IMR-90 (cell line): ENCODE results near the gene ANG. TPM values are rescaled to one million over a fixed set of nuclear protein-coding genes. Genes with fewer than 3 reads are reported as not detected.

Experiments used
- ATAC-seq: fragments of 200-7000 bp; cut with Tn5 transposase; 2 replicates; pipeline ENCODE4 v1.9.1; 2020; ENCODE audit warnings: low read depth, mild to moderate bottlenecking, moderate library complexity
- BruUV-seq: library from RNA; stranded (reverse); fragments of 400-500 nt; replicated peaks from 2 replicates; lab custom pipeline; 2021; lab: Mats Ljungman, UMichigan
- CTCF ChIA-PET: fragments of 300-600 bp; formaldehyde crosslinking; extraction: SDS; loops from one replicate; lab custom pipeline; 2021; ENCODE audit warnings: antibody characterized with exemption; lab: Yijun Ruan, JAX
- POLR2A ChIA-PET: fragments of 300-600 bp; sonication (Branson Sonifier 250); formaldehyde crosslinking; loops from one replicate; lab custom pipeline; 2022; ENCODE audit warnings: antibody characterized with exemption; ENCODE audit not compliant: unreplicated experiment; lab: Charles Lee
- DNase-seq: peaks from one replicate; pipeline ENCODE4 v3.0.0; 2013
- H2AFZ ChIP-seq: replicated peaks from 2 replicates; pipeline ENCODE3; 2013; ENCODE audit warnings: low read length, mild to moderate bottlenecking; ENCODE audit not compliant: poor library complexity
- H2AK5ac ChIP-seq: 2 replicates; pipeline ENCODE4 v1.6.1; 2013; ENCODE audit warnings: low read depth, low read length, inconsistent platforms
- H2AK9ac ChIP-seq: replicated peaks from 2 replicates; pipeline ENCODE3; 2013; ENCODE audit warnings: mild to moderate bottlenecking, low read depth, low read length, moderate library complexity; ENCODE audit not compliant: poor library complexity
- H2BK120ac ChIP-seq: 2 replicates; pipeline ENCODE4 v1.6.1; 2013; ENCODE audit warnings: low read depth, low read length, inconsistent platforms
- H2BK15ac ChIP-seq: 3 replicates; pipeline ENCODE4 v1.6.1; 2013; ENCODE audit warnings: low read depth, low read length, inconsistent platforms
- H2BK20ac ChIP-seq: 2 replicates; pipeline ENCODE4 v1.6.1; 2013; ENCODE audit warnings: low read depth, mild to moderate bottlenecking, inconsistent platforms, low read length, moderate library complexity
- H2BK5ac ChIP-seq: 2 replicates; pipeline ENCODE4 v1.6.1; 2013; ENCODE audit warnings: mild to moderate bottlenecking, low read depth, low read length, inconsistent platforms; ENCODE audit not compliant: poor library complexity, severe bottlenecking
- H3K14ac ChIP-seq: replicated peaks from 2 replicates; pipeline ENCODE4 v1.6.1; 2013; ENCODE audit warnings: low read depth, low read length, inconsistent platforms
- H3K18ac ChIP-seq: 2 replicates; pipeline ENCODE4 v1.6.1; 2013; ENCODE audit warnings: low read depth, low read length, control low read depth
- H3K23ac ChIP-seq: 2 replicates; pipeline ENCODE4 v1.6.1; 2013; ENCODE audit warnings: low read depth, low read length, inconsistent platforms
- H3K27ac ChIP-seq: 2 replicates; pipeline ENCODE4 v1.5.1; 2013; ENCODE audit warnings: mild to moderate bottlenecking, control low read depth, low read length; ENCODE audit not compliant: insufficient read depth
- H3K27me3 ChIP-seq: 2 replicates; pipeline ENCODE4 v1.6.1; 2013; ENCODE audit warnings: low read length; ENCODE audit not compliant: control insufficient read depth, insufficient read depth
- H3K36me3 ChIP-seq: 2 replicates; pipeline ENCODE4 v1.6.1; 2013; ENCODE audit warnings: low read length, mixed read lengths; ENCODE audit not compliant: control insufficient read depth, insufficient read depth
- H3K4ac ChIP-seq: 2 replicates; pipeline ENCODE4 v1.6.1; 2013; ENCODE audit warnings: low read depth, low read length, inconsistent platforms
- H3K4me1 ChIP-seq: 2 replicates; pipeline ENCODE4 v1.6.1; 2013; ENCODE audit warnings: low read length, mixed read lengths; ENCODE audit not compliant: control insufficient read depth, insufficient read depth
- H3K4me2 ChIP-seq: 2 replicates; pipeline ENCODE4 v1.6.1; 2013; ENCODE audit warnings: low read depth, mild to moderate bottlenecking, control low read depth, low read length, moderate library complexity
- H3K4me3 ChIP-seq: 2 replicates; pipeline ENCODE4 v1.5.1; 2013; ENCODE audit warnings: low read depth, mild to moderate bottlenecking, control low read depth, low read length, moderate library complexity; ENCODE audit not compliant: insufficient read depth
- H3K56ac ChIP-seq: 2 replicates; pipeline ENCODE4 v1.6.1; 2013; ENCODE audit warnings: low read length, inconsistent platforms; ENCODE audit not compliant: insufficient read depth; ENCODE audit errors: extremely low read depth
- H3K79me1 ChIP-seq, 2 experiments: 2 replicates each; pipeline ENCODE4 v1.6.1; 2013; ENCODE audit warnings: low read length in 2 of 2, inconsistent platforms in 1 of 2, low read depth in 1 of 2
- H3K9ac ChIP-seq: 2 replicates; pipeline ENCODE4 v1.6.1; 2013; ENCODE audit warnings: low read depth, low read length, control low read depth
- H3K9me1 ChIP-seq: 2 replicates; pipeline ENCODE4 v1.6.1; 2013; ENCODE audit warnings: low read length, inconsistent platforms; ENCODE audit not compliant: insufficient read depth
- H3K9me3 ChIP-seq: 2 replicates; pipeline ENCODE4 v1.6.1; 2013; ENCODE audit warnings: low read length; ENCODE audit not compliant: control insufficient read depth, insufficient read depth
- H4K20me1 ChIP-seq: 2 replicates; pipeline ENCODE4 v1.6.1; 2013; ENCODE audit warnings: low read length, inconsistent platforms; ENCODE audit not compliant: insufficient read depth
- H4K5ac ChIP-seq: 2 replicates; pipeline ENCODE4 v1.6.1; 2013; ENCODE audit warnings: mild to moderate bottlenecking, low read depth, low read length, control low read depth
- H4K8ac ChIP-seq, 2 experiments: 2 replicates each; pipeline ENCODE4 v1.6.1; 2013; ENCODE audit warnings: low read depth in 2 of 2, low read length in 2 of 2, control low read depth in 1 of 2, inconsistent platforms in 1 of 2
- H4K91ac ChIP-seq: 2 replicates; pipeline ENCODE4 v1.6.1; 2013; ENCODE audit warnings: low read depth, low read length, inconsistent platforms; ENCODE audit not compliant: insufficient read depth
- CHD1 ChIP-seq: IDR thresholded peaks from 2 replicates; pipeline ENCODE4 v1.6.1; 2012; ENCODE audit warnings: low read depth, low read length, improper control_type of control experiment
- FOS ChIP-seq: fragments of 150-350 bp; IDR thresholded peaks from 2 replicates; pipeline ENCODE4 v1.6.1; 2016; ENCODE audit warnings: low read depth, low read length
- MAFK ChIP-seq: IDR thresholded peaks from 2 replicates; pipeline ENCODE4 v1.6.1; 2012; ENCODE audit warnings: low read depth, low read length, improper control_type of control experiment
- MXI1 ChIP-seq: IDR thresholded peaks from 2 replicates; pipeline ENCODE4 v1.6.1; 2012; ENCODE audit warnings: low read depth, mild to moderate bottlenecking, low read length, moderate library complexity, borderline replicate concordance
- NFE2L2 ChIP-seq: fragments of 150-350 bp; IDR thresholded peaks from 2 replicates; pipeline ENCODE4 v1.6.1; 2016; ENCODE audit warnings: low read depth, mild to moderate bottlenecking, low read length
- whole genome bisulfite sequencing, 2 experiments: methylation state at CpG; one replicate each; pipeline versions ENCODE4 v1.1.5 to v1.1.7; 2013; ENCODE audit warnings: missing lambda C conversion rate in 2 of 2; ENCODE audit not compliant: insufficient read length in 1 of 2; ENCODE audit errors: extremely low coverage in 2 of 2; 5-methylcytosine and 5-hydroxymethylcytosine counted together
- dilution Hi-C: fragments of 300-500 bp; cut with HindIII; formaldehyde crosslinking; loops from one replicate; pipeline ENCODE4 v1.14.3; 2018; ENCODE audit warnings: low sequenced_read_pairs; ENCODE audit not compliant: unreplicated experiment
- in situ Hi-C: fragments of 300-500 bp; cut with MboI; formaldehyde crosslinking; loops from 3 replicates; pipeline ENCODE4 v1.14.3; 2019; ENCODE audit warnings: low sequenced_read_pairs, inconsistent platforms, mixed read lengths
- intact Hi-C: fragments of 100-400 bp; cut with micrococcal nuclease; formaldehyde crosslinking; loops from 2 replicates; pipeline ENCODE4 v1.10.0; 2022
- polyA plus RNA-seq, 3 experiments: library from polyadenylated mRNA; depleted of rRNA; stranded (reverse); fragments of >200 nt; gene quantifications; 2 replicates each; pipeline ENCODE4 v1.2.3, GENCODE V29; 2012; ENCODE audit warnings: low replicate concordance in 1 of 3
- total RNA-seq: library from RNA; depleted of rRNA; stranded (reverse); fragments of >200 nt; gene quantifications from 2 replicates; pipeline ENCODE4 v1.2.3, GENCODE V29; 2012
- TF ChIP-seq, protein P1 (sequence below): conservative IDR thresholded peaks from 2 replicates; pipeline ENCODE4 v1.5.1; 2012; ENCODE audit warnings: mild to moderate bottlenecking, low read depth, low read length, improper control_type of control experiment

ANG gene
- total and polyA plus RNA-seq, 2 of the 4 experiments (the other 2 are of a cell fraction): 3.6 to 4.7 TPM

DNA sequence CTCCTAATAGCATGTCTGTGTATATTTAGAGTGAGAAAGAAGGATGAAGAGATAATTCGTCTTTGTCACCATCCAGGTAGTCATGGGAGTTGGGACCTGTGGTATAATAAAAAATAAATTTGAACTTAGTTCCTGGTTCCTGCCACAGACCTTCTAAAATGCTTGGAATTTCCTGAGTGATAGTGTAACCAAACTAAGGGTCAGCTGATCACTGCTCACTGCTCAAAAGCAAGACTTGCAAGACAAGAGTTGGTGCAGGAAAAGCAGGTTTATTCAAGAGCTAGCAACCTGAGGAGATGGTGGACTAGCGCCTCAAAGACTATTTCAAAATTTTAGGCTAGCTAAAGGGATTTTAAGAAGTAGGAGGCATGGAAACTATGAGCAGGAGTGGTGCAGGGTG, 19.1 kb downstream of the ANG start:
- Histone ChIP-seq H3K4me1 (no peaks in the 10 kb centered on the region; the same call in 1 of the 2 replicates), H2BK5ac (no peak overlapping the region), H3K27ac (no peak overlapping the region), H3K36me3 (no peaks in the 10 kb centered on the region), H2AK5ac (no peak overlapping the region), H4K20me1 (no peaks in the 10 kb centered on the region), H3K4ac (no peak overlapping the region), H3K4me2 (no peak overlapping the region), H2AK9ac (no peak overlapping the region), H3K56ac (no peak overlapping the region), H3K27me3 (no peaks in the 10 kb centered on the region; the same call in 1 of the 2 replicates), H2BK120ac (no peak overlapping the region), H3K23ac (no peak overlapping the region), H3K9me1 (no peaks in the 10 kb centered on the region), H2BK20ac (no peak overlapping the region), H3K9ac (no peak overlapping the region), H2AFZ (no peak overlapping the region), H2BK15ac (no peak overlapping the region), H3K4me3 (no peak overlapping the region), H3K9me3 (no peaks in the 10 kb centered on the region), H4K5ac (no peak overlapping the region), H3K14ac (no peak overlapping the region), H4K8ac (no peak overlapping the region), H3K18ac (no peak overlapping the region), H3K79me1 (no peaks in the 10 kb centered on the region), H4K91ac (no peak overlapping the region)
- intact Hi-C loops: no loop called here
- ATAC-seq (no peak), DNase-seq (no peak)
- CTCF ChIA-PET: no interaction called here
- POLR2A ChIA-PET: no interaction called here
- dilution Hi-C loops: no loop called here
- no TSS peak for BruUV-seq
- in situ Hi-C loops: no loop called here
- WGBS, 2 experiments: no CpG with 5 or more reads among the region's 2 CpGs
- TF ChIP-seq CHD1 (no peak), MAFK (no peak), FOS (no peak), NFE2L2 (no peak), MXI1 (no peak)
- TF ChIP-seq, protein P1, sequence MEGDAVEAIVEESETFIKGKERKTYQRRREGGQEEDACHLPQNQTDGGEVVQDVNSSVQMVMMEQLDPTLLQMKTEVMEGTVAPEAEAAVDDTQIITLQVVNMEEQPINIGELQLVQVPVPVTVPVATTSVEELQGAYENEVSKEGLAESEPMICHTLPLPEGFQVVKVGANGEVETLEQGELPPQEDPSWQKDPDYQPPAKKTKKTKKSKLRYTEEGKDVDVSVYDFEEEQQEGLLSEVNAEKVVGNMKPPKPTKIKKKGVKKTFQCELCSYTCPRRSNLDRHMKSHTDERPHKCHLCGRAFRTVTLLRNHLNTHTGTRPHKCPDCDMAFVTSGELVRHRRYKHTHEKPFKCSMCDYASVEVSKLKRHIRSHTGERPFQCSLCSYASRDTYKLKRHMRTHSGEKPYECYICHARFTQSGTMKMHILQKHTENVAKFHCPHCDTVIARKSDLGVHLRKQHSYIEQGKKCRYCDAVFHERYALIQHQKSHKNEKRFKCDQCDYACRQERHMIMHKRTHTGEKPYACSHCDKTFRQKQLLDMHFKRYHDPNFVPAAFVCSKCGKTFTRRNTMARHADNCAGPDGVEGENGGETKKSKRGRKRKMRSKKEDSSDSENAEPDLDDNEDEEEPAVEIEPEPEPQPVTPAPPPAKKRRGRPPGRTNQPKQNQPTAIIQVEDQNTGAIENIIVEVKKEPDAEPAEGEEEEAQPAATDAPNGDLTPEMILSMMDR: no peak
